NCI-H2196 treated with DMSO at 0.1 percent for 48 hours (cell line): ENCODE measurements around the gene TUBB6.

Experiments
- DNase-seq: peaks from one replicate; lab custom pipeline; 2025; ENCODE audit not compliant: unreplicated experiment; lab: John Stamatoyannopoulos, UW

Gene TUBB6

GRCh38 chr18:12290086-12290485 is 18.0 kb upstream of the TUBB6 start:
- no peak for DNase-seq

- no peak for DNase-seq
Measured at GRCh38 chr18:12291161-12291560, 16.9 kb upstream of the TUBB6 start.

GRCh38 chr18:12291690-12292089 is 16.4 kb upstream of the TUBB6 start:
- no peak for DNase-seq

- DNase-seq, result no peak
Measured at GRCh38 chr18:12293831-12294230, 14.2 kb upstream of the TUBB6 start.

- no peak for DNase-seq
Measured at GRCh38 chr18:12295389-12296086, 12.5 kb upstream of the TUBB6 start.

- no peak for DNase-seq
Measured at GRCh38 chr18:12296087-12296403, 12.0 kb upstream of the TUBB6 start.

- DNase-seq, result no peak
Measured at GRCh38 chr18:12296457-12296856, 11.6 kb upstream of the TUBB6 start.

- DNase-seq, result no peak
Measured at GRCh38 chr18:12299862-12300261, 8.2 kb upstream of the TUBB6 start.

- no peak for DNase-seq
Measured at GRCh38 chr18:12301263-12302005, 6.6 kb upstream of the TUBB6 start.

- no peak for DNase-seq
Measured at GRCh38 chr18:12302391-12303147, 5.5 kb upstream of the TUBB6 start.

- peak; percentile 80 for DNase-seq
Measured at GRCh38 chr18:12304351-12305210, 3.5 kb upstream of the TUBB6 start.

- DNase-seq, result no peak
Measured at GRCh38 chr18:12305211-12305610, 2.8 kb upstream of the TUBB6 start.

GRCh38 chr18:12305930-12306629 is 2.0 kb upstream of the TUBB6 start:
- DNase-seq, result no peak

- DNase-seq, result no peak
Measured at GRCh38 chr18:12306752-12307700, 1.0 kb upstream of the TUBB6 start.

- no peak for DNase-seq
Measured at GRCh38 chr18:12308386-12309100, 502 bp downstream of the TUBB6 start.

- DNase-seq, result no peak
Measured at GRCh38 chr18:12309683-12310198, 1.7 kb downstream of the TUBB6 start.

- no peak for DNase-seq
Measured at GRCh38 chr18:12310762-12311161, 2.7 kb downstream of the TUBB6 start.

GRCh38 chr18:12312976-12313375 is 4.9 kb downstream of the TUBB6 start:
- no peak for DNase-seq
